Measurements from ENCODE around the gene GREM1. TPM values are rescaled to one million over a fixed set of nuclear protein-coding genes. Genes with fewer than 3 reads are reported as not detected.

GREM1 gene
- polyA plus RNA-seq, 1 donor = 3.3 TPM

- no peak for DNase-seq
Measured at GRCh38 chr15:32787949-32788348, 70.1 kb downstream of the GREM1 start.

GRCh38 chr15:32790352-32790999 is 72.7 kb downstream of the GREM1 start:
- no peak for DNase-seq

GRCh38 chr15:32792436-32792835 is 74.6 kb downstream of the GREM1 start:
- no peak for DNase-seq

Other genes starting within 250 kb of the GREM1 start
- gene GOLGA8N, start 124.5 kb upstream of the GREM1 start, polyA plus RNA-seq (ENCODE audit: insufficient read length) = 20.9 TPM
- 12.4 TPM for gene ARHGAP11A, start 102.5 kb upstream of the GREM1 start, polyA plus RNA-seq (ENCODE audit: insufficient read length)
- 7.0 TPM for gene SCG5, start 76.3 kb upstream of the GREM1 start, polyA plus RNA-seq (ENCODE audit: insufficient read length)

Measured in hindlimb muscle (tissue), 1 donor.